ENCODE data around the gene ERP44. TPM values are rescaled to one million over a fixed set of nuclear protein-coding genes. Genes with fewer than 3 reads are reported as not detected.

The ERP44 gene
- total RNA-seq, 2 donors from 2014 or later: 11.2 to 11.5 TPM

- Histone ChIP-seq H3K4me1 (peaks cover 63% of the 10 kb centered on the region), H3K27me3 (no peaks in the 10 kb centered on the region)
- ATAC-seq: no peak
These were observed 6.7 kb downstream of the ERP44 start for GRCh38 chr9:100092066-100092465.

GRCh38 chr9:100091650-100092049 lies 7.2 kb downstream of the ERP44 start:
- Histone ChIP-seq H3K4me1 (peaks cover 59% of the 10 kb centered on the region), H3K27ac (no peak overlapping the region), H3K36me3 (replicated peaks in 1 of 2; ENCODE audit: insufficient read depth in 1 of 2, low read depth in 2 of 2) (no peaks in the 10 kb centered on the region), H3K9me3 (no peaks in the 10 kb centered on the region), H3K27me3 (no peaks in the 10 kb centered on the region), H3K4me3 (no peak overlapping the region)
- TF ChIP-seq CTCF (IDR thresholded peaks at IDR 0.05) (no peak), POLR2A (IDR thresholded peaks at IDR 0.05) (no peak)
- 63 to 76% methylated on average over 1 of the region's 1 CpG for WGBS, 2 donors
- ATAC-seq (no peak), DNase-seq (no peak)
- intact Hi-C loops (cut with DNase I): no loop called here

More at GRCh38 chr9:100092066-100092465, 6.7 kb downstream of the ERP44 start:
- Histone ChIP-seq H3K27ac (no peak overlapping the region), H3K36me3 (replicated peaks in 1 of 2; ENCODE audit: insufficient read depth in 1 of 2, low read depth in 2 of 2) (no peaks in the 10 kb centered on the region), H3K9me3 (no peaks in the 10 kb centered on the region), H3K4me3 (no peak overlapping the region)
- DNase-seq: no peak
- intact Hi-C loops (cut with DNase I): no loop called here
- no peak for TF ChIP-seq POLR2A (IDR thresholded peaks at IDR 0.05)
- TF ChIP-seq CTCF (IDR thresholded peaks at IDR 0.05): no peak
- 48 to 53% methylated on average over 1 of the region's 1 CpG for WGBS, 2 donors

GRCh38 chr9:100090880-100091279 lies 7.9 kb downstream of the ERP44 start:
- H3K4me1 ChIP-seq: peaks cover 53% of the 10 kb centered on the region
- intact Hi-C loops (cut with DNase I): no loop called here
- H3K9me3 ChIP-seq: no peaks in the 10 kb centered on the region
- TF ChIP-seq CTCF (IDR thresholded peaks at IDR 0.05) (no peak), POLR2A (IDR thresholded peaks at IDR 0.05) (no peak)
- no peak for DNase-seq
- H3K4me3 ChIP-seq: no peak overlapping the region
- no peak for ATAC-seq
- H3K36me3 ChIP-seq (replicated peaks in 1 of 2; ENCODE audit: insufficient read depth in 1 of 2, low read depth in 2 of 2): no peaks in the 10 kb centered on the region
- no peak overlapping the region for H3K27ac ChIP-seq
- no peaks in the 10 kb centered on the region for H3K27me3 ChIP-seq
- 94 to 97% methylated on average over 1 of the region's 1 CpG for WGBS, 2 donors

- intact Hi-C loops (cut with DNase I): no loop called here
- Histone ChIP-seq H3K27ac (no peak overlapping the region), H3K4me1 (peaks cover 35% of the 10 kb centered on the region), H3K36me3 (replicated peaks in 1 of 2; ENCODE audit: insufficient read depth in 1 of 2, low read depth in 2 of 2) (no peaks in the 10 kb centered on the region), H3K27me3 (no peaks in the 10 kb centered on the region), H3K9me3 (no peaks in the 10 kb centered on the region), H3K4me3 (no peak overlapping the region)
- ATAC-seq (no peak), DNase-seq (no peak)
- TF ChIP-seq POLR2A (IDR thresholded peaks at IDR 0.05) (no peak), CTCF (IDR thresholded peaks at IDR 0.05) (no peak)
- 73 to 78% methylated on average over 4 of the region's 4 CpGs for WGBS, 2 donors
These were observed 10.6 kb downstream of the ERP44 start for GRCh38 chr9:100088202-100088601.

GRCh38 chr9:100087218-100087617 lies 11.6 kb downstream of the ERP44 start:
- Histone ChIP-seq H3K4me1 (peaks cover 29% of the 10 kb centered on the region), H3K9me3 (no peaks in the 10 kb centered on the region), H3K36me3 (replicated peaks in 1 of 2; ENCODE audit: insufficient read depth in 1 of 2, low read depth in 2 of 2) (no peaks in the 10 kb centered on the region), H3K27me3 (no peaks in the 10 kb centered on the region), H3K4me3 (no peak overlapping the region), H3K27ac (no peak overlapping the region)
- no peak for DNase-seq
- ATAC-seq: no peak
- WGBS, 2 donors: 43 to 55% methylated on average over 1 of the region's 1 CpG
- intact Hi-C loops (cut with DNase I): no loop called here
- TF ChIP-seq POLR2A (IDR thresholded peaks at IDR 0.05) (no peak), CTCF (IDR thresholded peaks at IDR 0.05) (no peak)
